Left ventricle myocardium superior (tissue), 1 donor: ENCODE data around the gene ABLIM2. TPM values are rescaled to one million over a fixed set of nuclear protein-coding genes. Genes with fewer than 3 reads are reported as not detected.
A peak's percentile ranks its signal among the peaks of the same experiment; 100 is the strongest.

Experiments used
- ATAC-seq: fragments of 200-7000 bp; cut with Tn5 transposase; one replicate; pipeline ENCODE4 v1.9.1; 2020; ENCODE audit warnings: mild to moderate bottlenecking, moderate library complexity
- DNase-seq: peaks from one replicate; pipeline ENCODE4 v3.0.0-alpha.2; 2020
- intact Hi-C: fragments of 100-400 bp; cut with micrococcal nuclease; formaldehyde crosslinking; loops from one replicate; pipeline ENCODE4 v1.11.0; 2022
- total RNA-seq: library from RNA; stranded (reverse); fragmentation: NEBNext Ultra II Directional; extraction: Animal tissue kit (Norgen Biotek cat#: 25700); gene quantifications from one replicate; pipeline ENCODE4 v1.2.1, GENCODE V29; 2021
- donor health status: DM: no; HTN: yes; CAD: no; lungs with severe emphysema.

The ABLIM2 gene
- total RNA-seq, 1 donor from 2014 or later = 28.3 TPM

GRCh38 chr4:7970361-7970946 lies 188.2 kb downstream of the ABLIM2 start:
- intact Hi-C loops = no loop called here
- DNase-seq (no peak), ATAC-seq (no peak)

DNA sequence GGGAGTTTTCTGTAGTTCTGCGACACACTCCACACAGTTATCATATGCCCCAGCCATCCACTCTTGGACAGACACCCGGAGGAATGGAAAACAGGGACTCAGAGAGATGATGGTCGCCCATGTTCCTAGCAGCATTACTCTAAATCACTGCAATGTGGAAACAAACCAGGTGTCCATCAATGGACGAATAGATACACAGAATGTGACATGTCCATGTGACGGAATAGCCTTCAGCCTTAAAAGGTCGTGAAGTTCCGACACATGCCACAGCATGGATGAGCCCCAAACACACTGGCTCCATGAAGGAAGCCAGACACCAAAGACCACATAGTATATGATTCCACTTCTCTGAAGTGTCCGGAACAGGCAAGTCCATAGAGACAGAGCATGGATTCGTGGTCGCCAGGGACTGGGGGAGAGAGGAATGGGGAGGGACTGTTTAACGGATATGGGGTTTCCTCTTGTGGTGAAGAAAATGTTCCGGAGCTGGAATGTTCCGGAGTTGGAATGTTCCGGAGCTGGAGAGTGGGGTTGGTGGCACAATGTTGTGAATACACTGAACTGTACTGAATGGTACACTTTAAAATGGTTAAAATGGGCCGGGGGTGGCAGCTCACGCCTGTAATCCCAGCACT lies 190.2 kb downstream of the ABLIM2 start:
- intact Hi-C loops = no loop called here
- ATAC-seq = no peak
- DNase-seq = no peak

DNA sequence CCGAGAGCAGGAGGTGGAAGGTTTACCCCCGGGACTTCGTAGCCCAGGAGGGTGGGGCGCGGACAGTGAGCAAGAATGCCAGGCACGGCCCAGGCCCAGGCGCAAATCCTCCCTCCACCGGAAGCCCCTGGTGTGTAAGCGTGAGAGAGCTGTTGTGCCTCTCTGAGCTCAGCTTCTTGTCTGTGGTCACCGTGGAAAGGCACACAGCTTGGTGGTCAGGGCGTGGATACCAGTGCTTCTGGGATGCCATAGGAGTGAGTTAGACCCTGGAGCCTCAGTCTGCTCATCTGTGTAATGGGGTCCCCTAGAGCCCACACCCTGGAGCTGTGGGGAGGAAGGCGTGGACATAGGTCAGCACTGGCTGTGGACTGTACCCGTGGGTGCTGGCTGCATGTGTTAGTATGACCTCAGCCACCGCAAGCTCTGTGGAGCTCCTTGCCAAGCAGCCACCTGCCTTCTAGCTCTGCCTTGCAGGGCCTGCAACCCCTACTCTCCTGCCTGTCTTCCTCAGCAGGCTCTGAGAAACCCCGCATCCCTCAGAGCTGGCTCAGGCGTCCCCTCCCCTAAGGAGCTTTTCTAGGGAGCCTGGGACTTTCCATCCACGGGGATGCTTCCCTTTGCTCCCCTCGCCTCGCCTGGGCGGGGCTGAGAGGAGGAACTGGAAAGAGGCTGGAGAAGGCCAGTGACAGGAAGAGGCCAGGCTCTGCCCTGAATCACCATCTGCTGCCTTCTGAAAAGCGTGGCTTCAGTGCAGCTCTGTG lies 190.9 kb downstream of the ABLIM2 start:
- peak; percentile 30 for ATAC-seq
- peak; percentile 55 for DNase-seq
- intact Hi-C loops = no loop called here

DNA sequence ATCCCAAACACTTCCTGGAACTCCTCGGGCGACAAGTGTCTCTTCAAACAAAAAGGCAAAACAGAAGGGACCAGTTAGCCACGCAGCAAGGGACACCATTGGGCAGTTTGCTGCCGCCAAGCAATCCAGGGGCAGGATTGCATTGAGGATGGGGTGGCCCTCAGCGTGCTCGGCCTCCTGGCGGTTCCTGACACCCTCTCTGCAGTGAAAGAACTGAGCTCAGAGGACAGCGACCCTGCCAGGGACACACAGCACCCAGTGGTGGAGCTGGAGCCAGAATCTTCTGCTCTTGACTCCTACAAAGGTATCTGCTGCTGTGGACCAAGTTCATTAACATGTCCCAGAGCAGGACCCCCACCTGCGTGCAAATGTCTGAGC lies 191.6 kb downstream of the ABLIM2 start:
- no peak for DNase-seq
- intact Hi-C loops = no loop called here
- no peak for ATAC-seq

GRCh38 chr4:7966281-7967062 lies 192.1 kb downstream of the ABLIM2 start:
- DNase-seq (no peak), ATAC-seq (no peak)
- intact Hi-C loops = no loop called here

GRCh38 chr4:7964890-7965662 lies 193.5 kb downstream of the ABLIM2 start:
- ATAC-seq = peak; percentile 40
- DNase-seq = peak; percentile 70
- intact Hi-C loops = no loop called here

- DNase-seq = no peak
- intact Hi-C loops = no loop called here
- ATAC-seq = no peak
These were observed 194.2 kb downstream of the ABLIM2 start for GRCh38 chr4:7964459-7964858.

DNA sequence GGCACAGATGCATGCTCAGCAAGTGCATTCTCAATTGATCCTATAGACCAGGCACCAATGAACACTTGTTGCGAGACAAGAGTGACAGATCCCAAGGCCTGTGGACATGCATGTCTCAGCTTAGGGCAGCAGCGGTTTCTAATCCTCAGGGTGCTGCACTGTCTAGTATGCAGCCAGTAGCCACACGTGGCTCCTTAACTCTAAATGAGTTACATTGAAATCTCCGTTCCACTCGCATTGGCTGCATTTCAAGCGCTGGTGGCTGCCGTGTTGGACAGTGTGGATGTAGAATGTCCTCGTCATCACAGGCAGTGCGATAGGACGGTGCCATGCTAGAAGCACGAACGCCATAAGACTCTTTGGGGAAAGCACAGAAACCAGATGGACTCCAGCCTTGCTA lies 194.9 kb downstream of the ABLIM2 start:
- no peak for DNase-seq
- no peak for ATAC-seq
- intact Hi-C loops = no loop called here

GRCh38 chr4:7962609-7963508 lies 195.8 kb downstream of the ABLIM2 start:
- ATAC-seq (no peak), DNase-seq (no peak)
- intact Hi-C loops = no loop called here

- ATAC-seq = no peak
- no peak for DNase-seq
- intact Hi-C loops = no loop called here
These were observed 197.6 kb downstream of the ABLIM2 start for GRCh38 chr4:7960790-7961655.

GRCh38 chr4:7960017-7960789 lies 198.4 kb downstream of the ABLIM2 start:
- ATAC-seq (no peak), DNase-seq (no peak)
- intact Hi-C loops = no loop called here

- ATAC-seq = no peak
- no peak for DNase-seq
- intact Hi-C loops = no loop called here
These were observed 199.5 kb downstream of the ABLIM2 start for GRCh38 chr4:7959078-7959477.

- no peak for ATAC-seq
- intact Hi-C loops = no loop called here
- no peak for DNase-seq
These were observed 201.5 kb downstream of the ABLIM2 start for GRCh38 chr4:7956934-7957656.

- peak; percentile 35 for ATAC-seq
- intact Hi-C loops = no loop called here
- DNase-seq = no peak
These were observed 202.3 kb downstream of the ABLIM2 start for GRCh38 chr4:7956270-7956808.

DNA sequence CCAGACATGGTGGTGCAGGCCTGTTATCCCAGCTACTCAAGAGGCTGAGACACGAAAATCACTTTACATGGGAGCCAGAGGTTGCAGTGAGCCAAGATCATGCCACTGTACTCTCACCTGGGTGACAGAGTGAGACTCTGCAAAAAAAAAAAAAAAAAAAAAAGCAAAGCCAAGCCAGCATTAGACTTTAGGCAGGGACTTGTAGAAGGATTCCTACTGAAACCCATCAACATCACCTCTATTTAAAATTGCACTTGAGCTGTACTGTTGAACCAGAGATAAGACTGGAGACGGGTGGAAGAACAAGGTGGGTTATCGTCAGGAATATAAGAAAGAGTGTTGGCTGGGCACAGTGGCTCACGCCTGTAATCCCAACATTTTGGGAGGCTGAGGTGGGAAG lies 203.2 kb downstream of the ABLIM2 start:
- DNase-seq (no peak), ATAC-seq (peak; percentile 88)
- intact Hi-C loops = no loop called here

GRCh38 chr4:7952615-7953014 lies 206.0 kb downstream of the ABLIM2 start:
- DNase-seq (no peak), ATAC-seq (no peak)
- intact Hi-C loops = no loop called here
